Measurements from ENCODE around the gene ORMDL1.

- TF ChIP-seq CTCF (conservative IDR thresholded peaks at IDR 0.05; ENCODE audit: low read depth, low read length), result no peak
- no peak for TF ChIP-seq POLR2A (IDR thresholded peaks at IDR 0.05; ENCODE audit: low read depth, low read length)
- TF ChIP-seq SMC3 (IDR thresholded peaks at IDR 0.05; ENCODE audit: low read depth, low read length), result no peak
- no peak for TF ChIP-seq MAZ (IDR thresholded peaks at IDR 0.05; ENCODE audit: borderline replicate concordance, low read depth, low read length)
- TF ChIP-seq RAD21 (IDR thresholded peaks at IDR 0.05; ENCODE audit: low read length), result no peak
- no peak for TF ChIP-seq MAFK (IDR thresholded peaks at IDR 0.05; ENCODE audit: low read depth, low read length)
- TF ChIP-seq USF2 (IDR thresholded peaks at IDR 0.05; ENCODE audit: low read depth, low read length), result no peak
- no peak for TF ChIP-seq MXI1 (IDR thresholded peaks at IDR 0.05; ENCODE audit: borderline replicate concordance, low read depth, low read length)
- no peak for TF ChIP-seq RCOR1 (IDR thresholded peaks at IDR 0.05; ENCODE audit: insufficient replicate concordance, low read length)
- TF ChIP-seq RFX5 (IDR thresholded peaks at IDR 0.05; ENCODE audit: low read depth, low read length), result no peak
- no peak for TF ChIP-seq BHLHE40 (IDR thresholded peaks at IDR 0.05; ENCODE audit: low read depth, low read length)
- TF ChIP-seq NFE2L2 (IDR thresholded peaks at IDR 0.05; ENCODE audit: low read depth, low read length), result no peak
- no peak for TF ChIP-seq ELK1 (IDR thresholded peaks at IDR 0.05; ENCODE audit: borderline replicate concordance, low read depth, low read length)
- no peak for TF ChIP-seq FOS (IDR thresholded peaks at IDR 0.05; ENCODE audit: low read depth, low read length)
Measured at GRCh38 chr2:189803431-189803830, 19.3 kb upstream of the ORMDL1 start.

Data from IMR-90 (cell line).